Liver (tissue), 9 donors: Measurements from ENCODE around the gene CFAP206. TPM values are rescaled to one million over a fixed set of nuclear protein-coding genes. Genes with fewer than 3 reads are reported as not detected.

Experiments used
- DNase-seq: peaks from one replicate; pipeline ENCODE4 v3.0.0-alpha.2; 2017; ENCODE audit warnings: low spot score
- H3K27ac ChIP-seq, 2 donors: one replicate each; pipeline ENCODE4 v1.7.0; 2013; ENCODE audit warnings: inconsistent platforms in 2 of 2, low read length in 2 of 2, control low read depth in 1 of 2, low read depth in 1 of 2, mild to moderate bottlenecking in 1 of 2
- H3K27me3 ChIP-seq, 4 donors: one replicate each; pipeline versions ENCODE4 v1.6.1 to v1.7.0; 2013; ENCODE audit warnings: low read length in 3 of 4, inconsistent platforms in 1 of 4, mild to moderate bottlenecking in 1 of 4, moderate library complexity in 1 of 4; ENCODE audit not compliant: control insufficient read depth in 4 of 4, insufficient read depth in 4 of 4
- H3K36me3 ChIP-seq, 4 donors: one replicate each; pipeline versions ENCODE4 v1.6.1 to v1.7.0; 2013; ENCODE audit warnings: low read length in 3 of 4, mild to moderate bottlenecking in 3 of 4, low read depth in 1 of 4, moderate library complexity in 1 of 4; ENCODE audit not compliant: control insufficient read depth in 4 of 4, insufficient read depth in 3 of 4
- H3K4me1 ChIP-seq, 4 donors: one replicate each; pipeline versions ENCODE4 v1.6.1 to v1.7.0; 2013; ENCODE audit warnings: low read length in 3 of 4, mild to moderate bottlenecking in 3 of 4, moderate library complexity in 1 of 4; ENCODE audit not compliant: control insufficient read depth in 4 of 4, insufficient read depth in 4 of 4
- H3K4me3 ChIP-seq, 3 donors: one replicate each; pipeline versions ENCODE4 v1.6.1 to v1.7.0; 2013; ENCODE audit warnings: low read length in 3 of 3, control low read depth in 1 of 3, low read depth in 1 of 3, mild to moderate bottlenecking in 1 of 3
- H3K9ac ChIP-seq, 2 donors: one replicate each; pipeline ENCODE4 v1.7.0; 2013; ENCODE audit warnings: low read length in 2 of 2, mild to moderate bottlenecking in 2 of 2, moderate library complexity in 2 of 2, control low read depth in 1 of 2, low read depth in 1 of 2
- H3K9me3 ChIP-seq, 4 donors: one replicate each; pipeline versions ENCODE4 v1.6.1 to v1.7.0; 2013; ENCODE audit warnings: low read length in 3 of 4; ENCODE audit not compliant: control insufficient read depth in 4 of 4
- FOXA2 ChIP-seq: IDR thresholded peaks from 2 replicates; pipeline ENCODE4 v1.6.1; 2016; ENCODE audit warnings: antibody characterized with exemption
- GABPA ChIP-seq, 2 donors: IDR thresholded peaks in 1 of 2; conservative IDR thresholded peaks in 1 of 2; 2 replicates each; pipeline ENCODE4 v1.6.1; 2016; ENCODE audit warnings: antibody characterized with exemption in 2 of 2, mild to moderate bottlenecking in 1 of 2, moderate library complexity in 1 of 2
- HNF4A ChIP-seq, 2 donors: conservative IDR thresholded peaks; 2 replicates each; pipeline ENCODE4 v1.6.1; 2016; ENCODE audit warnings: antibody characterized with exemption in 2 of 2, mild to moderate bottlenecking in 2 of 2
- JUND ChIP-seq, 2 donors: IDR thresholded peaks; 2 replicates each; pipeline ENCODE4 v1.6.1; 2016; ENCODE audit warnings: antibody characterized with exemption in 2 of 2
- NR2F2 ChIP-seq: IDR thresholded peaks from 2 replicates; pipeline ENCODE4 v1.6.1; 2016; ENCODE audit warnings: antibody characterized with exemption
- RXRA ChIP-seq, 2 donors: IDR thresholded peaks; 2 replicates each; pipeline ENCODE4 v1.6.1; 2017 to 2018; ENCODE audit warnings: antibody characterized with exemption in 2 of 2, mild to moderate bottlenecking in 1 of 2
- SP1 ChIP-seq: IDR thresholded peaks from 2 replicates; pipeline ENCODE4 v1.6.1; 2018; ENCODE audit warnings: antibody characterized with exemption, mild to moderate bottlenecking
- YY1 ChIP-seq: IDR thresholded peaks from 2 replicates; pipeline ENCODE4 v1.6.1; 2016; ENCODE audit warnings: antibody characterized with exemption, mild to moderate bottlenecking
- WGBS: extraction: QIAGEN DNeasy Blood & Tissue Kit; methylation state at CpG from one replicate; pipeline ENCODE4 v1.1.7; 2013; 5-methylcytosine and 5-hydroxymethylcytosine counted together
- polyA plus RNA-seq, 2 donors: library from polyadenylated mRNA; stranded (reverse) in 1 of 2; unstranded in 1 of 2; fragments of 200-250 nt in 1 of 2; fragments of >200 nt in 1 of 2; fragmentation: Nextera tagmentation in 1 of 2; extraction: Ambion mirVana in 1 of 2; gene quantifications; one replicate each; pipeline versions ENCODE4 v1.2.1 to v1.2.3, GENCODE V29; 2013 to 2015
- total RNA-seq, 2 donors: library from RNA; depleted of rRNA; stranded (reverse); fragments of >200 nt; gene quantifications; one replicate each; pipeline ENCODE4 v1.2.3, GENCODE V29; 2014
- TF ChIP-seq, protein P1 (sequence below): IDR thresholded peaks from 2 replicates; pipeline ENCODE4 v1.6.1; 2016; ENCODE audit warnings: antibody characterized with exemption
- TF ChIP-seq, protein P2 (sequence below): fragments of 150-350 bp; IDR thresholded peaks from 2 replicates; pipeline ENCODE4 v1.5.1; 2017; ENCODE audit warnings: improper control_type of control experiment, low read depth, low read length; ENCODE audit not compliant: missing input control
- donor health status: healthy.
- donor health status: healthy.
- donor health status: healthy.
- donor health status: healthy.
- donor health status: healthy.

Gene CFAP206
- total and polyA plus RNA-seq, 4 donors, result 0.08 to 0.42 (median 0.11) TPM; not detected in 1

DNA sequence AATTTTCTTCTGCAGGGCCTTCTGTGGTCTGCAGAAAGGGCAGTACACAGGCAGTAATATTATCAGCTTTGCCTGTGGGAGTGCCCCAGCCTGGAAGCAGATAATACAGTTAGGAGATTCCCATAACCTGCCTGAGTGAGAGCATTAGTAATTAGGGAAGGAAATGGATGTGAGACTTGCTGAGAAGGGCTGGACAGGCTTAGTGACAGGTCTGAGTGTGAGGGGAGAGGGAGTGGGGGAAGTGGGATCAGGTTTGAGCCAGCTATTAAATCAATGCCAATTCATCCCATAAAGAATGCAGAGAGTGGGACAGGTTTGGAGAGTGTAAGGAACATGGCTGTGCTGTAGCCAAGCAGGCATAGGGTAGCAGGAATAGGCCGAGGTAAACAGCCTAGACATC is 10.1 kb upstream of the CFAP206 start:
- H3K27me3 ChIP-seq, result no peaks in the 10 kb centered on the region
- no peaks in the 10 kb centered on the region for H3K36me3 ChIP-seq
- 88% methylated on average over 1 of the region's 1 CpG for WGBS
- no peak overlapping the region for H3K27ac ChIP-seq
- no peak for TF ChIP-seq YY1
- TF ChIP-seq, protein P1, sequence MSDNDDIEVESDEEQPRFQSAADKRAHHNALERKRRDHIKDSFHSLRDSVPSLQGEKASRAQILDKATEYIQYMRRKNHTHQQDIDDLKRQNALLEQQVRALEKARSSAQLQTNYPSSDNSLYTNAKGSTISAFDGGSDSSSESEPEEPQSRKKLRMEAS, result no peak
- TF ChIP-seq GABPA (IDR thresholded peaks at IDR 0.05 in 1 of 2, conservative IDR thresholded peaks at IDR 0.05 in 1 of 2), result no peak
- TF ChIP-seq RXRA (IDR thresholded peaks at IDR 0.05), result no peak
- H3K9ac ChIP-seq, result no peak overlapping the region
- no peak for DNase-seq
- H3K9me3 ChIP-seq, result no peaks in the 10 kb centered on the region
- no peak overlapping the region for H3K4me3 ChIP-seq
- no peaks in the 10 kb centered on the region for H3K4me1 ChIP-seq

DNA sequence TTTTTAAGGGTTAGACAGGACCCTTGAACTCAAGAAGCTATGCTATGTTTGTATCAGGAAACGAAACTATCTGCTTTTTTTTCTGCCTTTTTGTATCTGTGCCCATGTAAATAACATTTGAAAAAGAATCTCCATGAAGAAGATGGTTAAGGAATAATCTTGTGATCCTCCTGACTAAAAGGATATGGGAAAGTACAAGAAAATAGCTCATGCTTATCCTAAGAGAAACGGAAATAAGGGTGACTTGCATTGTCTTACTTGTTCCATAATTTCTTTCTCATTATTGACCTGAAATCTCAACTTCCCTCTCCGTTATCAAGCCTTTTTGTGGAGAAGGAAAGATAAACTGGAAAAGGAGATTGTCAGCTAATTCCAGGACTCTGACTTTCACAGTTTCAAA is 5.9 kb upstream of the CFAP206 start:
- DNase-seq, result no peak
- H3K36me3 ChIP-seq, result no peaks in the 10 kb centered on the region
- no peak overlapping the region for H3K27ac ChIP-seq
- no peaks in the 10 kb centered on the region for H3K27me3 ChIP-seq
- H3K9me3 ChIP-seq, result no peaks in the 10 kb centered on the region
- H3K4me1 ChIP-seq, result peaks cover 0 to 1% (median 0%) of the 10 kb centered on the region in 4 donors
- TF ChIP-seq, protein P2, sequence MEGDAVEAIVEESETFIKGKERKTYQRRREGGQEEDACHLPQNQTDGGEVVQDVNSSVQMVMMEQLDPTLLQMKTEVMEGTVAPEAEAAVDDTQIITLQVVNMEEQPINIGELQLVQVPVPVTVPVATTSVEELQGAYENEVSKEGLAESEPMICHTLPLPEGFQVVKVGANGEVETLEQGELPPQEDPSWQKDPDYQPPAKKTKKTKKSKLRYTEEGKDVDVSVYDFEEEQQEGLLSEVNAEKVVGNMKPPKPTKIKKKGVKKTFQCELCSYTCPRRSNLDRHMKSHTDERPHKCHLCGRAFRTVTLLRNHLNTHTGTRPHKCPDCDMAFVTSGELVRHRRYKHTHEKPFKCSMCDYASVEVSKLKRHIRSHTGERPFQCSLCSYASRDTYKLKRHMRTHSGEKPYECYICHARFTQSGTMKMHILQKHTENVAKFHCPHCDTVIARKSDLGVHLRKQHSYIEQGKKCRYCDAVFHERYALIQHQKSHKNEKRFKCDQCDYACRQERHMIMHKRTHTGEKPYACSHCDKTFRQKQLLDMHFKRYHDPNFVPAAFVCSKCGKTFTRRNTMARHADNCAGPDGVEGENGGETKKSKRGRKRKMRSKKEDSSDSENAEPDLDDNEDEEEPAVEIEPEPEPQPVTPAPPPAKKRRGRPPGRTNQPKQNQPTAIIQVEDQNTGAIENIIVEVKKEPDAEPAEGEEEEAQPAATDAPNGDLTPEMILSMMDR, result no peak
- TF ChIP-seq NR2F2 (peak; percentile 39), GABPA (IDR thresholded peaks at IDR 0.05 in 1 of 2, conservative IDR thresholded peaks at IDR 0.05 in 1 of 2) (no peak)
- no peak overlapping the region for H3K9ac ChIP-seq
- H3K4me3 ChIP-seq, result no peak overlapping the region
- 67% methylated on average over 3 of the region's 3 CpGs for WGBS

DNA sequence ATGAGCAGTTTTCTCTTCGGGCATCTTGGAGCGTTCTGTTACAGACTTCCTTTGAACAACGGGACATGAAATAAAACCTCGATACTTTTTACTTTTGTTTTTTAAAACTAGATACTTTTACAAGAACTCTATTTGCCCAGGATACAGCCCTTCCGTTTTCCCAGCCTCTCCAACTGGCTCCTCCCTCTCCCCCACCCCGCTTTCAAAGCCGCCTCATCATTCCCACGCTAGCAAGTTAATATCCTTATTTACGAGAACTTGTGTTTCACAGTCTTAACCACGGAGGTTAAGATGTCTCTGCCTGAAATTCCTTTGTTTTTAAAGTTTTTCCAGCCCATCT is 241 bp upstream of the CFAP206 start:
- Histone ChIP-seq H3K4me3 (peak overlapping the region; percentile 68 to 99 (median 99)), H3K9ac (peak overlapping the region; percentile 24), H3K4me1 (peaks cover 3 to 11% (median 6%) of the 10 kb centered on the region in 4 donors), H3K9me3 (no peaks in the 10 kb centered on the region), H3K36me3 (no peaks in the 10 kb centered on the region), H3K27ac (peak overlapping the region in 1 of 2 donors; percentile 79), H3K27me3 (no peaks in the 10 kb centered on the region)
- TF ChIP-seq SP1, result no peak
- TF ChIP-seq HNF4A (conservative IDR thresholded peaks at IDR 0.05), result no peak
- peak in 1 of 2 donors; percentile 5 for TF ChIP-seq GABPA (IDR thresholded peaks at IDR 0.05 in 1 of 2, conservative IDR thresholded peaks at IDR 0.05 in 1 of 2)
- DNase-seq, result no peak
- 1% methylated on average over 10 of the region's 10 CpGs for WGBS

DNA sequence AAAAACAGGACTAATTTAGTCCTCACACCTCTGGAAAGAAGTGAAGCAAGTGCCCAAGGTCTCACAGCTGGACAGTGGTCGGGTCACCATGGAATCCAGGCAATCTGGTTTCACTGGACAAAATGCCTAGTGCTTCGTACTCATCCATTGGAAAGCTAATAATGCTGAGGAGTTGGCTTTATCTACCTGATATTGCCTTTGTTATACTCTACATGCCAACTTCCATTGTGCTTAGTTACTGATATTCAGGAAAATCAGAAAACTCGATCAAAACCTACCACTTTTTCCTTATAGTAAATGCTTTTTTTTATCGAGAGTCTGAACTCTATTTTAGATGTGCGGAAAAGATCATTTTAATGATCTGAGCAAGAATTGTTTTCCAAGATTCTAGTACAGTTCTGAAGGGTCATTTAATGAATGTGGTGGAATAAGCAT is 966 bp downstream of the CFAP206 start:
- TF ChIP-seq FOXA2, result no peak
- no peak for TF ChIP-seq JUND (IDR thresholded peaks at IDR 0.05)
- peak overlapping the region in 1 of 2 donors; percentile 90 for H3K9ac ChIP-seq
- peak overlapping the region; percentile 10 to 78 for H3K27ac ChIP-seq
- H3K9me3 ChIP-seq, result no peaks in the 10 kb centered on the region
- H3K4me3 ChIP-seq, result peak overlapping the region; percentile 28 to 99 (median 93)
- peaks cover 3 to 11% (median 6%) of the 10 kb centered on the region in 4 donors for H3K4me1 ChIP-seq
- H3K36me3 ChIP-seq, result no peaks in the 10 kb centered on the region
- H3K27me3 ChIP-seq, result no peaks in the 10 kb centered on the region
- WGBS, result 50% methylated on average over 5 of the region's 5 CpGs
- DNase-seq, result no peak
